Astrocyte (in vitro differentiated cells and primary cell): Measurements from ENCODE around the gene FKBP1A. TPM values are rescaled to one million over a fixed set of nuclear protein-coding genes. Genes with fewer than 3 reads are reported as not detected.

Experiments used
- DNase-seq: peaks from one replicate; pipeline ENCODE4 v3.0.0-alpha.2; 2010; ENCODE audit warnings: low read depth
- FAIRE-seq: peaks from 2 replicates; lab custom pipeline; 2011; peaks lifted over from hg19 to GRCh38; lab: Jason Lieb, UNC
- H2AFZ ChIP-seq: 2 replicates; pipeline ENCODE4 v1.6.0; 2012; ENCODE audit warnings: low read depth, low read length, inconsistent platforms
- H3K27ac ChIP-seq: 2 replicates; pipeline ENCODE4 v1.5.1; 2011; ENCODE audit warnings: low read depth, low read length, inconsistent platforms
- H3K27me3 ChIP-seq: 2 replicates; pipeline ENCODE4 v1.6.0; 2011; ENCODE audit warnings: low read length, inconsistent platforms; ENCODE audit not compliant: insufficient read depth
- H3K36me3 ChIP-seq: 2 replicates; pipeline ENCODE4 v1.5.1; 2011; ENCODE audit warnings: low read length, inconsistent platforms; ENCODE audit not compliant: insufficient read depth
- H3K4me1 ChIP-seq: 2 replicates; pipeline ENCODE4 v1.5.1; 2011; ENCODE audit warnings: low read length, inconsistent platforms; ENCODE audit not compliant: insufficient read depth
- H3K4me2 ChIP-seq: 2 replicates; pipeline ENCODE4 v1.6.0; 2012; ENCODE audit warnings: low read length, inconsistent platforms
- H3K4me3 ChIP-seq: 2 replicates; pipeline ENCODE4 v1.5.1; 2011; ENCODE audit warnings: low read depth, mild to moderate bottlenecking, low read length, inconsistent platforms; ENCODE audit not compliant: insufficient read depth
- H3K79me2 ChIP-seq: 2 replicates; pipeline ENCODE4 v1.6.0; 2012; ENCODE audit warnings: mild to moderate bottlenecking, low read length, inconsistent platforms; ENCODE audit not compliant: insufficient read depth
- H3K9ac ChIP-seq: 2 replicates; pipeline ENCODE4 v1.6.0; 2012; ENCODE audit warnings: mild to moderate bottlenecking, low read length, inconsistent platforms
- H3K9me3 ChIP-seq: 2 replicates; pipeline ENCODE4 v1.5.1; 2012; ENCODE audit warnings: low read depth, mild to moderate bottlenecking, low read length, inconsistent platforms; ENCODE audit not compliant: insufficient read depth
- H4K20me1 ChIP-seq: 2 replicates; pipeline ENCODE4 v1.6.0; 2012; ENCODE audit warnings: low read length, inconsistent platforms; ENCODE audit not compliant: insufficient read depth
- H3K27ac Mint-ChIP-seq: one replicate; pipeline ENCODE4 v1.8.0; 2021; ENCODE audit warnings: mild to moderate bottlenecking, mixed read lengths; ENCODE audit not compliant: unreplicated experiment
- H3K27me3 Mint-ChIP-seq: one replicate; pipeline ENCODE4 v1.8.0; 2021; ENCODE audit warnings: low read depth, mixed read lengths; ENCODE audit not compliant: unreplicated experiment
- H3K36me3 Mint-ChIP-seq: one replicate; pipeline ENCODE4 v1.8.0; 2021; ENCODE audit warnings: low read depth, mixed read lengths; ENCODE audit not compliant: unreplicated experiment
- H3K4me1 Mint-ChIP-seq: one replicate; pipeline ENCODE4 v1.8.0; 2021; ENCODE audit warnings: low read depth, mixed read lengths; ENCODE audit not compliant: unreplicated experiment
- H3K4me3 Mint-ChIP-seq: one replicate; pipeline ENCODE4 v1.8.0; 2021; ENCODE audit warnings: mild to moderate bottlenecking, moderate library complexity, mixed read lengths; ENCODE audit not compliant: unreplicated experiment
- H3K9me3 Mint-ChIP-seq: one replicate; pipeline ENCODE4 v1.8.0; 2021; ENCODE audit warnings: mild to moderate bottlenecking, mixed read lengths; ENCODE audit not compliant: unreplicated experiment
- CTCF ChIP-seq: IDR thresholded peaks from 2 replicates; pipeline ENCODE4 v1.5.1; 2011; ENCODE audit warnings: low read depth, mild to moderate bottlenecking, inconsistent platforms, low read length, moderate library complexity; ENCODE audit not compliant: insufficient read depth
- EZH2 ChIP-seq: IDR thresholded peaks from 2 replicates; pipeline ENCODE4 v1.6.1; 2012; ENCODE audit warnings: mild to moderate bottlenecking, low read length, inconsistent platforms; ENCODE audit not compliant: insufficient read depth
- total RNA-seq: library from RNA; stranded (reverse); gene quantifications from 2 replicates; pipeline ENCODE4 v1.2.1, GENCODE V29; 2021

FKBP1A gene
- total RNA-seq, 1 donor from 2014 or later = 379 TPM

- no peak for DNase-seq
- Histone ChIP-seq H2AFZ (no peak overlapping the region), H3K9ac (no peak overlapping the region), H3K9me3 (no peaks in the 10 kb centered on the region), H3K27ac (no peak overlapping the region), H3K4me2 (no peak overlapping the region), H3K4me1 (peaks cover 22% of the 10 kb centered on the region), H3K36me3 (no peaks in the 10 kb centered on the region), H3K4me3 (no peak overlapping the region), H4K20me1 (peaks cover 65% of the 10 kb centered on the region), H3K27me3 (no peaks in the 10 kb centered on the region), H3K79me2 (peaks cover 75% of the 10 kb centered on the region)
- Mint-ChIP-seq H3K36me3 (peaks cover 9% of the 10 kb centered on the region), H3K4me3 (no peak overlapping the region), H3K9me3 (no peaks in the 10 kb centered on the region), H3K27ac (no peak overlapping the region), H3K4me1 (peaks cover 12% of the 10 kb centered on the region), H3K27me3 (no peaks in the 10 kb centered on the region)
- FAIRE-seq = no peak
- no peak for TF ChIP-seq EZH2
- no peak for TF ChIP-seq CTCF
These were observed 62.6 kb downstream of the FKBP1A start for GRCh38 chr20:1330075-1330830.

- peaks cover 9% of the 10 kb centered on the region for H3K36me3 Mint-ChIP-seq
- Histone ChIP-seq H3K4me1 (peaks cover 34% of the 10 kb centered on the region), H3K9me3 (no peaks in the 10 kb centered on the region), H3K4me3 (no peak within 1 kb of the TSS), H4K20me1 (peaks cover 65% of the 10 kb centered on the region), H3K36me3 (no peaks in the 10 kb centered on the region), H3K27ac (no peak within 1 kb of the TSS), H3K79me2 (peaks cover 76% of the 10 kb centered on the region), H3K9ac (peak within 1 kb of the TSS; percentile 11), H3K27me3 (no peaks in the 10 kb centered on the region), H3K4me2 (peak within 1 kb of the TSS; percentile 95), H2AFZ (no peak within 1 kb of the TSS)
- DNase-seq (no peak), FAIRE-seq (no peak)
- H3K4me1 Mint-ChIP-seq = peaks cover 14% of the 10 kb centered on the region
- H3K27ac Mint-ChIP-seq = peak within 1 kb of the TSS; percentile 94
- H3K27me3 Mint-ChIP-seq = no peaks in the 10 kb centered on the region
- H3K9me3 Mint-ChIP-seq = no peaks in the 10 kb centered on the region
- no peak for TF ChIP-seq CTCF
- H3K4me3 Mint-ChIP-seq = peak within 1 kb of the TSS; percentile 70
These were observed 64.0 kb downstream of the FKBP1A start, which contains the start of gene SDCBP2 for GRCh38 chr20:1328680-1329330. Gene SDCBP2, minus strand, starts transcription at chr20:1329139. Its CDS starts 8,723 bp downstream, at chr20:1320416.
